ENCODE data around the gene DNAJB6.

The DNAJB6 gene

GRCh38 chr7:157396316-157397035, 59.7 kb downstream of the DNAJB6 start:
- H3K4me3 ChIP-seq (ENCODE audit: low read depth, low read length) = no peak overlapping the region
- DNase-seq (ENCODE audit: low read depth) = no peak
- TF ChIP-seq CTCF (IDR thresholded peaks at IDR 0.05; ENCODE audit: low read depth, low read length) (no peak), MYC (IDR thresholded peaks at IDR 0.05; ENCODE audit: low read depth, low read length) (no peak), MAX (IDR thresholded peaks at IDR 0.05; ENCODE audit: low read depth, low read length) (no peak), POLR2A (IDR thresholded peaks at IDR 0.05; ENCODE audit: extremely low read depth, insufficient read length) (no peak)

- H3K4me3 ChIP-seq (ENCODE audit: low read depth, low read length) = no peak overlapping the region
- DNase-seq (ENCODE audit: low read depth) = no peak
- TF ChIP-seq MAX (IDR thresholded peaks at IDR 0.05; ENCODE audit: low read depth, low read length) (no peak), MYC (IDR thresholded peaks at IDR 0.05; ENCODE audit: low read depth, low read length) (no peak), POLR2A (IDR thresholded peaks at IDR 0.05; ENCODE audit: extremely low read depth, insufficient read length) (no peak), CTCF (IDR thresholded peaks at IDR 0.05; ENCODE audit: low read depth, low read length) (no peak)
These were observed 60.4 kb downstream of the DNAJB6 start for GRCh38 chr7:157397036-157397720.

GRCh38 chr7:157397731-157398691, 61.2 kb downstream of the DNAJB6 start:
- TF ChIP-seq MYC (IDR thresholded peaks at IDR 0.05; ENCODE audit: low read depth, low read length) (no peak), MAX (IDR thresholded peaks at IDR 0.05; ENCODE audit: low read depth, low read length) (no peak), POLR2A (IDR thresholded peaks at IDR 0.05; ENCODE audit: extremely low read depth, insufficient read length) (no peak), CTCF (IDR thresholded peaks at IDR 0.05; ENCODE audit: low read depth, low read length) (peak; percentile 88)
- no peak overlapping the region for H3K4me3 ChIP-seq (ENCODE audit: low read depth, low read length)
- peak; percentile 86 for DNase-seq (ENCODE audit: low read depth)

- DNase-seq (ENCODE audit: low read depth) = no peak
- H3K4me3 ChIP-seq (ENCODE audit: low read depth, low read length) = no peak overlapping the region
- no peak for TF ChIP-seq POLR2A (IDR thresholded peaks at IDR 0.05; ENCODE audit: extremely low read depth, insufficient read length)
- no peak for TF ChIP-seq MYC (IDR thresholded peaks at IDR 0.05; ENCODE audit: low read depth, low read length)
- no peak for TF ChIP-seq MAX (IDR thresholded peaks at IDR 0.05; ENCODE audit: low read depth, low read length)
- TF ChIP-seq CTCF (IDR thresholded peaks at IDR 0.05; ENCODE audit: low read depth, low read length) = no peak
These were observed 62.4 kb downstream of the DNAJB6 start for GRCh38 chr7:157399086-157399687.

GRCh38 chr7:157400171-157400860, 63.5 kb downstream of the DNAJB6 start:
- no peak for DNase-seq (ENCODE audit: low read depth)
- no peak overlapping the region for H3K4me3 ChIP-seq (ENCODE audit: low read depth, low read length)
- TF ChIP-seq POLR2A (IDR thresholded peaks at IDR 0.05; ENCODE audit: extremely low read depth, insufficient read length) (no peak), MYC (IDR thresholded peaks at IDR 0.05; ENCODE audit: low read depth, low read length) (no peak), MAX (IDR thresholded peaks at IDR 0.05; ENCODE audit: low read depth, low read length) (no peak), CTCF (IDR thresholded peaks at IDR 0.05; ENCODE audit: low read depth, low read length) (no peak)
